PC-3 (cell line): ENCODE results near the gene RPS25.

Experiments
- EZH2phosphoT487 ChIP-seq: fragments of 300-600 bp; sonication (generic); IDR thresholded peaks from 2 replicates; pipeline ENCODE4 v1.6.1; 2018; ENCODE audit warnings: mild to moderate bottlenecking, antibody characterized with exemption, low read length, borderline replicate concordance
- TF ChIP-seq, protein P1 (sequence below): fragments of 300-600 bp; sonication (generic); conservative IDR thresholded peaks from 2 replicates; pipeline ENCODE4 v1.5.1; 2017; ENCODE audit warnings: antibody characterized with exemption, low read depth, mild to moderate bottlenecking, low read length

DNA sequence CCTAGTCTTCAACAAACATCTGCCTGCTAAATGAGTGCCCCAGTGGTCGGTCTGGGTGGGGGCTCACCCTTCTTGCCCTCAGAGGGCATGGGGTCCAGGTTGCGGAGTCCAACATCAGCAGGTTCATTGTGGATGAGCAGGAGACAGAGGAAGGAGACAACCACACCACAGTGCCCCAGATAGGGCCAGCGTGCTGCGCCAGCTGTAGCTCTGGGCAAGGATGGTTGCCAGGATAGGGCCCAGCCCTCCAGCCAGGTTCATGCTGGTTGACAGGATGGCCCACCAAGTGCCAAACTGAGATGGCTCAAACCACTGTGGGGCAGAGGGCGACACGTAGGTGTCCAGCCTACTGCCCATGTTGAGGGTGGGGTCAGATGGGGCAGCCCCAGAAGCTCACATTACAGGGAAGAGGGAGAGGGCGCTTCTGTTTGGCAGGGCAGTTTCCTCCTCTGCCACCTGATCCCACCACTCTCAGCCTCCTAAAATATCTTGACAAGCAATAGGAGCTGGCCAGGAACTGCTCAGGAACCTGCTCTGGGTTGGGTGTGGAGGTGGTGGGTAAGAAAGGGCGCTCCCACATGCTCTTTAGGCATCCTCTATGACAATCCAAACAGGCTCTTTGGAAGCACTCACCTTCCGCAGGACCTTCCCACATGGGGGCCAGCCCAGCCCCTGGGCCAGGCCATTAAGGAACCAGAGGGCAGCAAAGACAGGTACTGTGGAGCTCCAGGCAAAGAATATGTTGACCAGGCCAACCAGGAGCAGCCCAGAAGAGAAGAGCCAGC lies 9.6 kb upstream of the RPS25 start:
- TF ChIP-seq, protein P1, sequence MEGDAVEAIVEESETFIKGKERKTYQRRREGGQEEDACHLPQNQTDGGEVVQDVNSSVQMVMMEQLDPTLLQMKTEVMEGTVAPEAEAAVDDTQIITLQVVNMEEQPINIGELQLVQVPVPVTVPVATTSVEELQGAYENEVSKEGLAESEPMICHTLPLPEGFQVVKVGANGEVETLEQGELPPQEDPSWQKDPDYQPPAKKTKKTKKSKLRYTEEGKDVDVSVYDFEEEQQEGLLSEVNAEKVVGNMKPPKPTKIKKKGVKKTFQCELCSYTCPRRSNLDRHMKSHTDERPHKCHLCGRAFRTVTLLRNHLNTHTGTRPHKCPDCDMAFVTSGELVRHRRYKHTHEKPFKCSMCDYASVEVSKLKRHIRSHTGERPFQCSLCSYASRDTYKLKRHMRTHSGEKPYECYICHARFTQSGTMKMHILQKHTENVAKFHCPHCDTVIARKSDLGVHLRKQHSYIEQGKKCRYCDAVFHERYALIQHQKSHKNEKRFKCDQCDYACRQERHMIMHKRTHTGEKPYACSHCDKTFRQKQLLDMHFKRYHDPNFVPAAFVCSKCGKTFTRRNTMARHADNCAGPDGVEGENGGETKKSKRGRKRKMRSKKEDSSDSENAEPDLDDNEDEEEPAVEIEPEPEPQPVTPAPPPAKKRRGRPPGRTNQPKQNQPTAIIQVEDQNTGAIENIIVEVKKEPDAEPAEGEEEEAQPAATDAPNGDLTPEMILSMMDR: no peak
- TF ChIP-seq EZH2phosphoT487: no peak
